NCI-H2196 (cell line): Measurements from ENCODE around the gene MEGF6.
A peak's percentile ranks its signal among the peaks of the same experiment; 100 is the strongest.
"Not testable (repeated sequence)": the region's sequence is repeated elsewhere in the genome, so short reads cannot be mapped to it uniquely, and the experiment has no call there.

Source experiments
- DNase-seq: peaks from one replicate; lab custom pipeline; 2025; ENCODE audit not compliant: unreplicated experiment; lab: John Stamatoyannopoulos, UW

MEGF6 gene

GRCh38 chr1:3630161-3630611 lies 18.9 kb upstream of the MEGF6 start:
- no peak for DNase-seq

DNA sequence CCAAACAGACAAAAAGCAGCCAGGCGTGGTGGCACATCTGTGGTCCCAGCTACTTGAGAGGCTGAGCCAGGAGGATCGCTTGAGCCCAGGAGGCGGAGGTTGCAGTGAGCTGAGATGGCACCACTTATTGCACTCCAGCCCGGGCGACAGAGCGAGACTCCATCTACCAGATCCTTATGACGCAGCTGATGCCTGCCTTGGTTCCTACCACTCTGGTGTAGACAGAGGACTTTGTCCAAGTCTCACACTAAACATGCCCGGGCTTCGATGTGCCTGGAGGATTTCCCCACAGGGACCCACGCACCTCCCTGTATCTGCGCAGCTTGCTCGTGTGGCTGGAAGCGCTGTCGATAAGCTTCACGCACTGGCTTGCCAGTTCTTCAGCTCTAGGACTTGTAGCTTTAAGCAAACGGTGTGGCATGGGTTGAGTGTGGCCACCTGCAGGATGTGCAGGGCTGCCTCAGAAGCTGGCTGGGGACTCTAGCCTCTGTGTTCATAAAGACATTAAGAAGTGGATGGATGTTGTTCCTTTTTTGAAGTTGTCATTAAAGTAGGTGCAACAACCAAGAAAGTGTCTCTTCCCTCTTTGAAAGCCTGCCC lies 18.4 kb upstream of the MEGF6 start:
- DNase-seq = no peak

DNA sequence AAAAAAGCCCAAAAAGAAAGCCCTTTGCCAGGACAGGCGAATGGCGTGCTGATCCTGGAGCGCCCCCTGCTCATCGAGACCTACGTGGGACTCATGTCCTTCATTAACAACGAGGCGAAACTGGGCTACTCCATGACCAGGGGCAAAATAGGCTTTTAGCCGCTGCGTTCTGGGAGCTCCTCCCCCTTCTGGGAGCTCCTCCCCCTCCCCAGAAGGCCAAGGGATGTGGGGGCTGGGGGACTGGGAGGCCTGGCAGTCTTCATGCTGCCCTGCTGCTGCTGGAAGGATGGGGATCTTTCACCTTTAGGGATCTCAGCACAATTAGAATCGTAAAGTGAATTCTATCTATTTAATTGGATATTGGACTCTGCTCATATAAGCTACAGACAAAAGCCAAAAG lies 17.1 kb upstream of the MEGF6 start:
- DNase-seq = no peak

DNA sequence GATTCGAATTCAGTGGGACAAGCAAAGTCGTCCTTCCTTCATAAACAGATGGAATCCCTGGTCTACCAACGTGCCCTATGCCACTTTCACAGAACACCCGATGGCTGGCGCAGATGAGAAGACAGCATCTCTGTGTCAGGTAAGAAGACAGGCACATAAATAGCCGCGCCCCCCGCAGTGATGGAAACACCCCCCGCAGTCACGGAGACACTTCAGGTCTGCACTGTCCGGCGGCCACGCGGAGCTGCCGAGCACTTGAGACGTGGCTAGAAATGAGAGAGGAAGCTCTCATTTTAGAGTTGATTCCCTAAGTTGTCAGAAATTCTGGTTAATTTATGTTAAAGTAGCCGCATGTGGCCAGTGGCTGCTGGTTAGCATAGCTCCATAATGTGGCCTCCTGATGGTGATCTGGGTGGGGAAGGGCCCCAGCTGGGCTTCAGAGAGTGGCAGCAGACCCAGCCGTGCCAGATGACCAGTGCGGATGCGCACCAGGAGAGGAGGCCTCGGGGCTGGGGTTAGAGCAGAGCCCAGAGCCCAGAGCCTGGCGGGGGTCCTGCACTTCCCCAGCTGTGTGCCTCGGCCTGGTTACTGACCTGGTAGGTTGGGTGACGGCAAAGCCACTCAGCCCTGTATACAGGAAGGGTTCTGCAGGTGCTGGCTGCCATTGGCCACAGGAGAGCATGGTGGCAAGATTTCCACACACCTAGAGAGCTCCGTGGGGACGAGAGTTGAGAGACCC lies 16.4 kb upstream of the MEGF6 start:
- no peak for DNase-seq

DNA sequence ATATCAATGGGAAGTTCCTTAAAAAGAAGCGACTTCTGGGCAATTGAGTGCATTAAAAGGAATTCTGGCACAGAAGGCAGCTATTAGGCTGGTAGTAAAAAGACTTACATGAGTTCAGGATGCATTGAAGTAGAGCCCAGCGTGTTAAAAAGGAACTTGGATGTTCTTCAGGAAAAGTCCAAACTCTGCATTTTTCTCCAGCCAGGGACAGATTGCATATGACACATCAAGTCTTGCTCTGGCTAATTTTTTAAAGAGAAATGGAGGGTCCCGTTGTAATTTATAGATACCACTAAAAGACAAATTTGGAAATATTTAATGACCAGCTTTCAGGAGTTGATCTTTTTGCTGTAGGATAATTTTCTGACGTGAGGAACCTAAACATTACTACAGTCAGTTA lies 14.7 kb upstream of the MEGF6 start:
- no peak for DNase-seq

DNA sequence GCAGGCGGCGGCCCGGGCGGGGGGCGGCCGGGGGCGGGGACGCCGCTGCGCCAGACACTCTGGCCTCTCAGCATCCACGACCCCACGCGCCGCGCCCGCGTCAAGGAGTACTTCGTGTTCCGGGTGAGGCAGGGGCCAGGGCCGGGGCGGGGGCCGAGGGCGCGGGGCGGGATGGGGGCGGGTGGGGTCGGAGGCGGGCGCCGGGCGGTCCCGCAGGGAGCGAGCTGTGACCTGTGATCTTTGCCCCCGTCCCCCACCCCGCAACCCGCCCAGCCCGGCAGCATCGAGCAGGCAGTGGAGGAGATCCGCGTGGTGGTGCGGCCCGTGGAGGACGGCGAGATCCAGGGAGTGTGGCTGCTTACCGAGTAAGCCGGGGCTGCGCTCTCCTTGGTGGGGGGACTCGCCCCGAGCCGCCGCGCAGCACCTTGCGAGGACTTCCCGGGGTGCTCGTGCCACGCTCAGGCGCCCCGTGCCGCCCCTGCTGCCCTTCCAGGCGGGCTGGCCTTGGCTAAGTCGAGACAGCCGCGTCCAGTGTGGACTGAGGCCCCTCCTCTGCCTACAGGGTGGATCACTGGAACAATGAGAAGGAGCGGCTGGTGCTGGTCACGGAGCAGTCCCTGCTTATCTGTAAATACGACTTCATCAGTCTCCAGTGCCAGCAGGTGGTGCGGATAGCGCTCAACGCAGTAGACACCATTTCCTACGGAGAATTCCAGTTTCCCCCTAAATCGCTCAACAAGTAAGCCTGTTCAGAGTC lies 14.0 kb upstream of the MEGF6 start:
- DNase-seq = peak; percentile 34

DNA sequence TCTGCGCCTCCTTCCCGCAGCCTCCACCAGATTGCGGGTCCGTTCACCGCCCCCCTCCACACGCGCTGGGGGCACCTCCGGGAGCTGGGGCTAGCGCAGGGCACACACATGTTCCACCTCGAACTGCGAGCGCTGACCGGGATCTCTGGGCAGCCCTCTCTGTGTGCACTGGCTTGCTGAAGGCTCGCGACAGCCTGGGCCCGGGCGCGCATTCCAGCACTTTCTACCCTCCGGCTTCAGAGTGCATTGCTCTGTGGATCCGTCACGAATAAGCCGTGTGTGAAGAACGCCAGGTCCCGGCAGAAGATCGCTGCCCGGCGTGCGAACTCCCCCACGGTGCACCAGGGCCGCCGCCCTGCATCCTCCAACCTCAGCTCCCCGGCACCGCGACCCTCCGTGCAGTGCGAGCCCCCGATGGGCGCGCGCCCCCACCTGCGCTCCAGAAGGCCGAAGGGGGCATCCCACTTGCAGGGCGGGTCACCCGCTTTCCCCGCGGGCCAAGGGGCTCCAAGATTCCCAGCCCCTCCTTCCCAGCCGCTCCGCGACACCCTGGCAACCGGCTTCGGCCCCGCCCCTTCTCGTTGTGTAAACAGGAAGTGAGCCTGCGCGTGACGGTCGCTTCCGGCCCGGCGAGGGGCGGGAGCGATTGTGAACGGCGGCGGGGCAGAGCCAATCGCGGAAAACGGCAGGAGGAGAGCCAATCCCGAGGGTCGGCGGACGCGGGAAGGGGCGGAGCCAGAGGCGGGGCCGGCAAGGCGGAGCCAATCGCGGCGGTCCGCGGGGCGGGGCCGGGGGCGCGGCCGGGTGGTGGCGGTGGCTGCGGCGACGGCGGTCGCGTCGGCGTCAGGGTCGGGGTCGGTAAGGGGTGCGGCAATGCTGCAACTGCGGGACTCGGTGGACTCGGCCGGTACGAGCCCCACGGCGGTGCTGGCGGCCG lies 13.2 kb upstream of the MEGF6 start, which contains the start of gene TPRG1L:
Gene TPRG1L, plus strand, starts transcription at position 816 of the 937 bp plus-strand sequence. Its CDS starts 58 bp downstream, at position 874.
- DNase-seq = peak; percentile 97

DNA sequence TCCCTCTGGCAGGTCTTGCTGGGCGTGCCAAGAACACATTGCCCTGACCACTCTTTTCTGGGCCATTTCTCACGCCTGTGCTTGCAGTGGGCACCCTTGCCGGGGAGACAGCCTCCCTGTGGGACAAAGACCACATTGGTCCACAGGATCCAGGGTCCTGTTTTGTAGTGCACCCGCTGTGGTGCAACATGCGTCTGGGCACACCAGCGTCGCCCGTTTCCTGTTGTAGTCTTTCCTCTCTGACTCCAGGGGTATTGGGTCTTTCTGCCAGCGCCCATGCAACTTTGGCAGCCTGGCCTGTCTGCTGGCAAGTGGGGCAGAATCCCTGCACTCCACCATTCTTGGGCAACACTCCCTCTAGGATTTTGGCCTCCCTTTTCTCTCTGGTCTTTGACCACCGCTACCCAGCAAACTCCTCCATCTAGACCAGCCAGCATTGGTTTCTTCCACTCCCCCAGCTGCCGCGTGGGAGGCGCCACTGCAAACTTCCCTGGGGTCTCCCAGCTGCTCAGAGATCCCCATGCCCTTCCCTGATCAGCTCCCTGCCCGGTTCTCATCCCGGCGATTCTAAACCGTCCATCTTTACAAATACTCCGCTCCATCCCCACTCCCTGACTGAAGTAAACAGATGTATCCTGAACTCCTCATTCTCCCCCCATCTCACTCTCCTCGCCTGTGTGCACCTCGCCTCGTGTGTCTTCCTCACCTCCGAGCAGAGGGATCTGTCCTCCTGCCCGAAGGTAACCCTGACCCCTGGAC lies 12.3 kb upstream of the MEGF6 start:
- DNase-seq = no peak

DNA sequence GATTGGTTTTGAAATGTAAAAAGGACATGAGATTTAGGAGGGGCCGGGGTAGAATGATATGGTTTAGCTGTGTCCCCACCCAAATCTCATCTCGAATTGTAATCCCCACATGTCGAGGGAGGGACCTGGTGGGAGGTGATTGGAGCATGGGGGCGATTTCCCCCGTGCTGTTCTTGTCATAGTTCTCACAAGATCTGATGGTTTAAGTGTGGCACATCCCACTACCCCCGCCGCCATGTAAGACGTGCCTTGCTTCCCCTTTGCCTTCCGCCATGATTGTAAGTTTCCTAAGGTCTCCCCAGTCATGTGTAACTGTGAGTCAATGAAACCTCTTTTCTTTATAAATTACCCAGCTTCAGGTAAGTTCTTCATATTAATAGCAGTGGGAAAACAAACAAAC lies 10.8 kb upstream of the MEGF6 start:
- not testable (repeated sequence) for DNase-seq

GRCh38 chr1:3621151-3621671 lies 9.9 kb upstream of the MEGF6 start:
- DNase-seq = peak; percentile 47

GRCh38 chr1:3620708-3621107 lies 9.4 kb upstream of the MEGF6 start:
- peak; percentile 47 for DNase-seq

- peak; percentile 79 for DNase-seq
Measured at GRCh38 chr1:3618881-3619671, 7.8 kb upstream of the MEGF6 start.

GRCh38 chr1:3618531-3618880 lies 7.2 kb upstream of the MEGF6 start:
- DNase-seq = no peak

DNA sequence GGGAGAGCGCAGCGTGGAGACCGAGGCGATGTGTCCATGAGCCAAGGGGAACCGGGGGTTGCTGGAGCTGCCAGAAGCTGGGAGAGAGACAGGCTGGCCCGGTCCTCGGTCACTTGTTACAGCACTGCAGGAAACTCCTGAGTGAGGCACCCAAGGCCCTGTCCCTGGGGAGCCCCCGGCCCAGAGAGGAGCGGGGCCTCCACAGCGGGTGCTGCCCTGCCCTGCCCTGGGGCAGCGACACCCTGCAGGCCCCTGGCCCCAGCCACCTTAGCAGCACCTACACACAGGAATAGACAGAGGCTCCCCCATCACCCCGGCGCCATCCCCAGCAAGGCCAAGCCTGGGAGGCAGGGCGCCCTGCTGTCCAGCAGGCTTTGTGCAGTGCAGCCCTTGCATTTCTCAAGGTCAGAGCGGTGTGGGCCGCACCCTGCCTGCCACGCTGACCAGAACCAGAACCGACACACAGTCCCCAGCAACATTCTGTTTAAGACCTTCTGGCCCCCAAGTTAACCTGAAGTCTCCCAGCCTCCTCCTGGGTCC lies 6.6 kb upstream of the MEGF6 start:
- DNase-seq = no peak

DNA sequence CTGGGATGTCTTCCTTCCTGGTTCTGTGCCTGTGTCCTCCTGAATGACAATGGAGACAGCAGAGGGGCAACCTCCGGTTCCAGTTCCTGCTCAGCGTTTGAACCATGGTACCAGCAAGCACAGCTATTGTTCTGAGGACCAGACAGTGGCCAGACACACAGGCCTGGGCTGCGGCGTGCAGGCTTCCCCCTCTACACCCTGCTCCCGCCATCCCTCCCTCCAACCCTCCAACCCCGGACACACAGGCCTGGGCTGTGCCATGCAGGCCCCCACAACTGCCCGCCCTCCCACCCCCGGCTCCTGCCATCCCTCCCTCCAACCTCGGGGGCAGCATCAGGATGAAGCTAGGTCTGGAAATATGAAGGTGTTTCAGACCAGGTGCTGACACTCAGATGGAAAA lies 5.6 kb upstream of the MEGF6 start:
- DNase-seq = no peak

DNA sequence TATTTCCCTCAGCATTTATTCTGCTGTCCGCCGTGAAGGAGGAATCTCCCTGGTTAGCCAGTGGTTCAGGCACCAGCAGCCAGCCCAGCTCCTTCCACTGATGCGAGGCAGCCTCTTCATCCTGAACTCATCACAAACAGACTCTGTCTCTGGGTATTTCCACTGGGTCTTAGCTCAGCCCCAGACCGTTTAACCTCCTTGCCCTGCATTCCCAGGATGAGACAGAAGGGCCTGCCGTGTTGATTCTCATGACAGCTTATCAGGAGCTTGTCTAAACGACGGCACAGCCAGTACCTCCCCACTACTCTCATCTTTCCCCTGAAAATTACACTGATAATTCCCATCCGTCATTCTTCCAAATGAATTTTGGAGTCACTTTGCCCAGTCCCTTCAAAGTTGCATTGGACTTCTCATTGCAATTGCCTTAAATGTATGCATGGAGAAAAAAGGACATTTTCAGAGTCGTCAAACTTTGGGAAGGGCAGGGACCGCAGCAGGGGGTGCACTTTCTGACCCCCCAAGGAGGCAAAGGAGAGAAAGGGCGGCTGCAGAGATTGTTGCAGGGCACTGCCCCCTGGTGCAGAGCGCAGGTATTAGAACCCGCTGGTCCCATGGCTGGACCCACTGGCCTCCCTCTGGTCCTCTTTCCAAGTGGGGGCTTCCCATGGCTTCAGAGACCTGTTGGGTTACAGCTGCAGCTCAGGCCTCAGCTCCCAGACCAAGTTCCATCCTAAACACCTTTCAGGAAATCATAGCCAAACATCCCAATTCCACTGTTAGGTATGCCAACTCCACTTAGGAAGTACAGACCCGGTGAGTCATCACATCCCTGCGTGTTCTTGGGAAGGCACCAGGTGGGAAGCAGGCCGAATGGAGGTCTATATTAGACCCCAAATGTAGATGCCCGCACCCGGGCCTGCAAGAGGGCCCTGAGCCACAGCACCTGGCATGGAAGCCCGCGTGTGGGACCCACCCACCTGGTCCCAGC lies 3.7 kb upstream of the MEGF6 start:
- peak; percentile 38 for DNase-seq

GRCh38 chr1:3612123-3612522 lies 815 bp upstream of the MEGF6 start:
- no peak for DNase-seq
